Esophagus muscularis mucosa (tissue), 4 donors: Measurements from ENCODE around the gene CDC45. TPM values are rescaled to one million over a fixed set of nuclear protein-coding genes. Genes with fewer than 3 reads are reported as not detected.

Source experiments
- DNase-seq: peaks from one replicate; pipeline ENCODE4 v3.0.0-alpha.2; 2017; ENCODE audit errors: extremely low spot score
- H3K27ac ChIP-seq, 4 donors: fragments of 200-600 bp; sonication (generic); replicated peaks in 1 of 4; 1 replicate in 3 of 4; 2 replicates in 1 of 4; pipeline ENCODE4 v1.5.1; 2016 to 2019; ENCODE audit warnings: mild to moderate bottlenecking in 1 of 4
- H3K27me3 ChIP-seq, 4 donors: fragments of 200-600 bp; sonication (generic); one replicate each; pipeline versions ENCODE4 v1.5.1 to v1.6.0; 2016 to 2019
- H3K36me3 ChIP-seq, 4 donors: fragments of 200-600 bp; sonication (generic); one replicate each; pipeline ENCODE4 v1.5.1; 2016 to 2019
- H3K4me1 ChIP-seq, 4 donors: fragments of 200-600 bp; sonication (generic); one replicate each; pipeline ENCODE4 v1.5.1; 2016 to 2019
- H3K4me3 ChIP-seq, 4 donors: fragments of 200-600 bp; sonication (generic); 1 replicate in 2 of 4; 2 replicates in 2 of 4; pipeline ENCODE4 v1.5.1; 2016 to 2019; ENCODE audit warnings: mild to moderate bottlenecking in 4 of 4, moderate library complexity in 1 of 4
- H3K9me3 ChIP-seq, 4 donors: fragments of 200-600 bp; sonication (generic); 1 replicate in 3 of 4; 2 replicates in 1 of 4; pipeline ENCODE4 v1.5.1; 2016 to 2019
- CTCF ChIP-seq, 3 experiments: fragments of 200-600 bp in 2 of 3; fragments of 450-650 bp in 1 of 3; sonication (generic) in 2 of 3; IDR thresholded peaks; one replicate each; pipeline ENCODE4 v1.5.1; 2017 to 2019; ENCODE audit warnings: antibody characterized with exemption in 3 of 3, mild to moderate bottlenecking in 2 of 3, moderate library complexity in 1 of 3
- EP300 ChIP-seq: sonication (generic); formaldehyde crosslinking; IDR thresholded peaks from one replicate; pipeline ENCODE4 v1.6.1; 2017; ENCODE audit warnings: antibody characterized with exemption
- POLR2A ChIP-seq: fragments of 450-650 bp; IDR thresholded peaks from one replicate; pipeline ENCODE4 v1.6.1; 2017; ENCODE audit warnings: antibody characterized with exemption, moderate library complexity, mild to moderate bottlenecking, low read depth
- POLR2AphosphoS5 ChIP-seq, 2 donors: sonication (generic); formaldehyde crosslinking; IDR thresholded peaks; one replicate each; pipeline ENCODE4 v1.6.1; 2017; ENCODE audit warnings: antibody characterized with exemption in 2 of 2
- WGBS: methylation state at CpG from one replicate; pipeline ENCODE4 v1.1.5; 2018; 5-methylcytosine and 5-hydroxymethylcytosine counted together
- intact Hi-C: fragments of 100-400 bp; cut with DNase I; formaldehyde crosslinking; loops from one replicate; pipeline ENCODE4 v1.15.1; 2023
- total RNA-seq, 4 donors: library from RNA; depleted of rRNA; stranded (reverse); fragments of >200 nt; gene quantifications; one replicate each; pipeline versions ENCODE4 v1.1.0 to v1.2.1, GENCODE V29; 2016

CDC45 gene
- total RNA-seq, 4 donors from 2014 or later: 0.32 to 1.1 (median 0.42) TPM; not detected in 1

DNA sequence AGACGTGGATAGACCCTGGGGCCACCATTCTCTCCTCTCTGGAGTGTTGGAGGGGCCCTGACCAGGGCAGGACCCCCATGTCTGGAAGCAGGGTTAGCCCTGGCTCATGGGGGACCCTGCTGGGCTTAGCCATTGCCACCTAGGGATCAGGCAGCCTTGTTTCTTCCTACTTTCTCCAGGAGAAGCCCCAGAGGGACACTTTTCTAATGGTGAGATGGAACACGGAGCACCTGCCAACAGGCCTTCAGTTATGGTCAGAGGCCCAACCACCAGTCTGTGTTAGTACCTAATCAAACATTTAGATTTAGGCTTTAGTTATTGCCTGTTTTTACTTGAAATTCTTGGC lies 30.3 kb upstream of the CDC45 start:
- no peaks in the 10 kb centered on the region for H3K27me3 ChIP-seq

DNA sequence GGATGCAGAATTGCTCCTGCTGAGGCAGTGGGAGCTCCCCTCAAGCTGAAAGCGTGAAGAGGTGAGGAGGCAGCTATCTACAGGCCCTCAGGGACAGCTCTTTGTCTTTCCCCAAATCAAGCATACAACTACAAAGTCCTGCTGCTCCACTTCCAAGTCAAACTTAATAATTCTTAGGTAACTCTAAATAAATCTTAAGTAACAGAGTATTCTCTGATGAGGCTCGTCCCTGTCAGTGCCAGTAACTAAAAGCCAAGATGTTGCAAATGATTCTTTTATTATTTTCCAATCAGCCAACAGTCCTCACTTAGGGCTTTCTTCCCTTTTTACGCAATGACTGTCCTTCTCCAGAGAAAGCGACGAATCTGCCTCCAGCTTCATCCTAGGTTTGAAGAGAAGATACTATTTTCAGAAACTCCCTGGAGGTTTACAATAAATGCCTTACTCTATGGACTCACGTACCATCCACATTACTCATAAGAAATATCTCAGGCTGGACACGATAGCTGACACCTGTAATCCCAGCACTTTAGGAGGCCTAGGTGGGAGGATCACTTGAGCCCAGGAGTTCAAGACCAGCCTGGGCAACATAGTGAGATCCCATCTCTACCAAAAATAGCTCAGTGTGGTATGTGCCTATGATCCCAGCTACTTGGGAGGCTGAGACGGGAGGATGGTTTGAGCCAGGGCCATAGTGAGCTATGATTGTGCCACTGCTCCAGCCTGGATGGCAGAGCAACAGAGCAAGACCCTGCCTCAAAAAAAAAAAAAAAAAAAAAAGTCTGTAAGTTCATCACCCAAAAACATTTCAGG lies 29.2 kb upstream of the CDC45 start:
- intact Hi-C loops: no loop called here

More for the DNA sequence above, 30.3 kb upstream of the CDC45 start:
- H3K9me3 ChIP-seq: no peaks in the 10 kb centered on the region
- TF ChIP-seq POLR2A (no peak), POLR2AphosphoS5 (IDR thresholded peaks at IDR 0.05) (no peak), EP300 (no peak), CTCF (IDR thresholded peaks at IDR 0.05) (no peak)
- peaks cover 19 to 51% (median 49%) of the 10 kb centered on the region in 4 donors for H3K36me3 ChIP-seq
- WGBS: 80% methylated on average over 1 of the region's 2 CpGs
- no peak overlapping the region for H3K27ac ChIP-seq
- H3K4me1 ChIP-seq: peaks cover 18 to 42% (median 29%) of the 10 kb centered on the region in 4 donors
- intact Hi-C loops: no loop called here
- no peak overlapping the region for H3K4me3 ChIP-seq
- no peak for DNase-seq

GRCh38 chr22:19451570-19451969 lies 28.1 kb upstream of the CDC45 start:
- WGBS: 89% methylated on average over 4 of the region's 4 CpGs
- intact Hi-C loops: no loop called here

More for the DNA sequence above, 29.2 kb upstream of the CDC45 start:
- Histone ChIP-seq H3K9me3 (no peaks in the 10 kb centered on the region), H3K27me3 (no peaks in the 10 kb centered on the region), H3K4me1 (peaks cover 11 to 31% (median 24%) of the 10 kb centered on the region in 4 donors), H3K36me3 (peaks cover 30 to 58% (median 56%) of the 10 kb centered on the region in 4 donors), H3K27ac (no peak overlapping the region), H3K4me3 (no peak overlapping the region)
- TF ChIP-seq EP300: no peak
- no peak for TF ChIP-seq CTCF (IDR thresholded peaks at IDR 0.05)
- no peak for TF ChIP-seq POLR2AphosphoS5 (IDR thresholded peaks at IDR 0.05)
- TF ChIP-seq POLR2A: no peak
- DNase-seq: no peak
- WGBS: 84% methylated on average over 8 of the region's 8 CpGs

DNA sequence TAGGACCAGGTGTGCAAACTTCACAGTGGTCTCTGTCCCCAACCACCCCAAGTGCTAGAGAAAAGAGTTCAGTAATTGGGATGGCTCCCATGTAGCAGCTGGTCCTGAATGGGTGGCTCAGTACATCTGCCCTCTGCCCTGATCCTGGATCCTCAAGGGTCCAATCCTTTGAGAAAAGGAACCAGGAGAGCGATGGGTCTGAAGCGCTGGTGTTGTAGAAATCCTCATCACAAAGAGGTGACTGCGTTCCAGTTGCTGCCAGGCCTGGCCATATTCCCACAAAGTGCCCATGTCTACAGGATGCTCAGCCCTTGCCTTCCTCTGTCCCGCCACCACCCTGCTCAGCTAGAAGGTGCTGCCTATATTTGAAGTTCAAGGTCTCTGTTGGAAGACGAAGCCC lies 26.0 kb upstream of the CDC45 start:
- H3K36me3 ChIP-seq: peaks cover 48 to 90% (median 86%) of the 10 kb centered on the region in 4 donors
- peaks cover 0 to 6% (median 2%) of the 10 kb centered on the region in 4 donors for H3K4me1 ChIP-seq
- no peaks in the 10 kb centered on the region for H3K27me3 ChIP-seq
- no peak for TF ChIP-seq EP300
- DNase-seq: no peak
- H3K4me3 ChIP-seq: no peak overlapping the region
- intact Hi-C loops: no loop called here
- WGBS: 82% methylated on average over 4 of the region's 5 CpGs
- no peaks in the 10 kb centered on the region for H3K9me3 ChIP-seq
- no peak overlapping the region for H3K27ac ChIP-seq

More at GRCh38 chr22:19451570-19451969, 28.1 kb upstream of the CDC45 start:
- no peak overlapping the region for H3K4me3 ChIP-seq
- H3K27me3 ChIP-seq: no peaks in the 10 kb centered on the region
- no peaks in the 10 kb centered on the region for H3K9me3 ChIP-seq
- peaks cover 2 to 21% (median 14%) of the 10 kb centered on the region in 4 donors for H3K4me1 ChIP-seq
- TF ChIP-seq POLR2AphosphoS5 (IDR thresholded peaks at IDR 0.05) (no peak), EP300 (no peak), POLR2A (no peak), CTCF (IDR thresholded peaks at IDR 0.05) (no peak)
- H3K36me3 ChIP-seq: peaks cover 40 to 68% (median 66%) of the 10 kb centered on the region in 4 donors
- no peak for DNase-seq
- H3K27ac ChIP-seq: no peak overlapping the region

- Histone ChIP-seq H3K36me3 (peaks cover 48 to 94% (median 89%) of the 10 kb centered on the region in 4 donors), H3K4me1 (peaks cover 0 to 1% (median 0%) of the 10 kb centered on the region in 4 donors), H3K4me3 (no peak overlapping the region), H3K9me3 (no peaks in the 10 kb centered on the region), H3K27me3 (no peaks in the 10 kb centered on the region), H3K27ac (no peak overlapping the region)
- TF ChIP-seq CTCF (IDR thresholded peaks at IDR 0.05) (no peak), POLR2AphosphoS5 (IDR thresholded peaks at IDR 0.05) (no peak), POLR2A (no peak), EP300 (no peak)
- intact Hi-C loops: no loop called here
- DNase-seq: no peak
- 75% methylated on average over 6 of the region's 6 CpGs for WGBS
Observed at GRCh38 chr22:19454156-19454555, 25.6 kb upstream of the CDC45 start.
